Sigmoid colon (tissue), 4 donors: ENCODE results near the gene MBOAT1.

Source experiments
- CTCF ChIP-seq, 4 experiments: fragments of 450-650 bp in 3 of 4; fragments of 200-600 bp in 1 of 4; IDR thresholded peaks; one replicate each; pipeline ENCODE4 v1.5.1; 2016 to 2019; ENCODE audit warnings: antibody characterized with exemption in 4 of 4, mild to moderate bottlenecking in 3 of 4, moderate library complexity in 2 of 4
- EP300 ChIP-seq, 4 donors: sonication (generic); formaldehyde crosslinking; IDR thresholded peaks; one replicate each; pipeline ENCODE4 v1.6.1; 2017; ENCODE audit warnings: antibody characterized with exemption in 4 of 4
- POLR2A ChIP-seq, 2 donors: fragments of 450-650 bp; IDR thresholded peaks; one replicate each; pipeline ENCODE4 v1.6.1; 2016; ENCODE audit warnings: antibody characterized with exemption in 2 of 2, mild to moderate bottlenecking in 2 of 2, moderate library complexity in 2 of 2
- POLR2AphosphoS5 ChIP-seq, 4 donors: sonication (generic); formaldehyde crosslinking; IDR thresholded peaks; one replicate each; pipeline ENCODE4 v1.6.1; 2017; ENCODE audit warnings: antibody characterized with exemption in 4 of 4

- TF ChIP-seq POLR2A (IDR thresholded peaks at IDR 0.05) (no peak), CTCF (IDR thresholded peaks at IDR 0.05) (no peak), POLR2AphosphoS5 (IDR thresholded peaks at IDR 0.05) (no peak), EP300 (IDR thresholded peaks at IDR 0.05) (no peak)
Measured at GRCh38 chr6:20242397-20242796, 30.1 kb upstream of the MBOAT1 start.
